Mammary epithelial cell (primary cell): ENCODE measurements around the gene NEK10.

Experiments used
- EZH2 ChIP-seq: IDR thresholded peaks from 2 replicates; pipeline ENCODE4 v1.6.1; 2012; ENCODE audit warnings: low read length, inconsistent platforms, borderline replicate concordance
- TF ChIP-seq, protein P1 (sequence below), 2 donors: IDR thresholded peaks in 1 of 2; conservative IDR thresholded peaks in 1 of 2; 2 replicates each; pipeline ENCODE4 v1.5.1; 2011 to 2012; ENCODE audit warnings: inconsistent platforms in 2 of 2, low read length in 2 of 2, mild to moderate bottlenecking in 2 of 2, control low read depth in 1 of 2, low read depth in 1 of 2; ENCODE audit not compliant: insufficient read depth in 1 of 2; ENCODE audit errors: extremely low read depth in 1 of 2

DNA sequence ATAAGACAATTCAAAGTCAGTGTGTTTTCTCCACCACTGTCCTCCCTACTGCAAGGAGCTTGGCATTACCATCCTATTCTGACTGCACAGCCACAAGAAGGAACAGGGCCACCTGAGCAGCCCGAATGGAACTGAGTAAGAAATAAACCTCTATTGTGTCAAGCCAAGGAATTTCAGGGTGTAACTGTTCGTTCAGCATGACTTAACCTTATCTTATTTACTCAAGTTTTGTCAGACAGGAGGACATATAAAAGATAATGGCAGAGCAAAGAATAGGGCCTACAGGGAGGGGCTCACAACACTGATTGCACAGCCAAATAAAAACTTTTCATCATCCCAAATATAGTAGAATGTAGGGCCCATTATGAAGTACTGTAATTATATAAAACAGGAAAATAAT lies 236.1 kb downstream of the NEK10 start:
- TF ChIP-seq, protein P1, sequence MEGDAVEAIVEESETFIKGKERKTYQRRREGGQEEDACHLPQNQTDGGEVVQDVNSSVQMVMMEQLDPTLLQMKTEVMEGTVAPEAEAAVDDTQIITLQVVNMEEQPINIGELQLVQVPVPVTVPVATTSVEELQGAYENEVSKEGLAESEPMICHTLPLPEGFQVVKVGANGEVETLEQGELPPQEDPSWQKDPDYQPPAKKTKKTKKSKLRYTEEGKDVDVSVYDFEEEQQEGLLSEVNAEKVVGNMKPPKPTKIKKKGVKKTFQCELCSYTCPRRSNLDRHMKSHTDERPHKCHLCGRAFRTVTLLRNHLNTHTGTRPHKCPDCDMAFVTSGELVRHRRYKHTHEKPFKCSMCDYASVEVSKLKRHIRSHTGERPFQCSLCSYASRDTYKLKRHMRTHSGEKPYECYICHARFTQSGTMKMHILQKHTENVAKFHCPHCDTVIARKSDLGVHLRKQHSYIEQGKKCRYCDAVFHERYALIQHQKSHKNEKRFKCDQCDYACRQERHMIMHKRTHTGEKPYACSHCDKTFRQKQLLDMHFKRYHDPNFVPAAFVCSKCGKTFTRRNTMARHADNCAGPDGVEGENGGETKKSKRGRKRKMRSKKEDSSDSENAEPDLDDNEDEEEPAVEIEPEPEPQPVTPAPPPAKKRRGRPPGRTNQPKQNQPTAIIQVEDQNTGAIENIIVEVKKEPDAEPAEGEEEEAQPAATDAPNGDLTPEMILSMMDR (conservative IDR thresholded peaks at IDR 0.05 in 1 of 2, IDR thresholded peaks at IDR 0.05 in 1 of 2; ENCODE audit: extremely low read depth in 1 of 2, insufficient read depth in 1 of 2, low read depth in 1 of 2, low read length in 2 of 2): no peak
- TF ChIP-seq EZH2: no peak
